HG03196 (cell line): ENCODE data around the gene RASD1.

ENCODE experiments used
- ATAC-seq: cut with Tn5 transposase; IDR thresholded peaks from one replicate; pipeline ENCODE4 v1.9.1; 2021; ENCODE audit not compliant: unreplicated experiment

RASD1 gene

GRCh38 chr17:17445925-17446665, 50.1 kb downstream of the RASD1 start:
- ATAC-seq: no peak

GRCh38 chr17:17445296-17445924, 50.8 kb downstream of the RASD1 start:
- no peak for ATAC-seq
